ENCODE results near the gene MAP2K5.

DNA sequence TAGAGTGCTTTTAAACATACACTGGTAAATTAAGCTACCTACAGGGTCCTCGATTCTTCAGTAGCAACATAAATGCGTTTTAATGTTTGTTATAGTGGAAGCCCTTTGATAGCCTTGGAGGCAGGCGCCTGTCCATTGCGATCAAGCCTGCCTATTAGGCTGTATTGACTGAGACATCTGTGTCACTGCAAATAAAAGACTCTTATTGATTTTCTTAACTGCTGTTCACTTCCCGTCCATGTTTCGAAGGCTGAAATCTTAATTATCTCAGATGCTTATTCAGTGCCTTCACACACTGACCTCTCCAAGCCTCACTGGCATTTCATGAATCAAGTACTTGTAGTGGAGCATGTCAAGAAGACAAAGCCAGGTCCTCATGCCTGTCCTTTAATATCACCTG lies 51.1 kb downstream of the MAP2K5 start:
- TF ChIP-seq, protein P1, sequence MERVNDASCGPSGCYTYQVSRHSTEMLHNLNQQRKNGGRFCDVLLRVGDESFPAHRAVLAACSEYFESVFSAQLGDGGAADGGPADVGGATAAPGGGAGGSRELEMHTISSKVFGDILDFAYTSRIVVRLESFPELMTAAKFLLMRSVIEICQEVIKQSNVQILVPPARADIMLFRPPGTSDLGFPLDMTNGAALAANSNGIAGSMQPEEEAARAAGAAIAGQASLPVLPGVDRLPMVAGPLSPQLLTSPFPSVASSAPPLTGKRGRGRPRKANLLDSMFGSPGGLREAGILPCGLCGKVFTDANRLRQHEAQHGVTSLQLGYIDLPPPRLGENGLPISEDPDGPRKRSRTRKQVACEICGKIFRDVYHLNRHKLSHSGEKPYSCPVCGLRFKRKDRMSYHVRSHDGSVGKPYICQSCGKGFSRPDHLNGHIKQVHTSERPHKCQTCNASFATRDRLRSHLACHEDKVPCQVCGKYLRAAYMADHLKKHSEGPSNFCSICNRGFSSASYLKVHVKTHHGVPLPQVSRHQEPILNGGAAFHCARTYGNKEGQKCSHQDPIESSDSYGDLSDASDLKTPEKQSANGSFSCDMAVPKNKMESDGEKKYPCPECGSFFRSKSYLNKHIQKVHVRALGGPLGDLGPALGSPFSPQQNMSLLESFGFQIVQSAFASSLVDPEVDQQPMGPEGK (CRISPR knock-in tag; IDR thresholded peaks at IDR 0.05; ENCODE audit: borderline replicate concordance) = no peak
- no peak for TF ChIP-seq ZNF8 (CRISPR knock-in tag; IDR thresholded peaks at IDR 0.05)
- TF ChIP-seq PPARA (CRISPR knock-in tag; IDR thresholded peaks at IDR 0.05; ENCODE audit: borderline replicate concordance) = no peak
- TF ChIP-seq ZNF70 (CRISPR knock-in tag; IDR thresholded peaks at IDR 0.05) = no peak
